Vagina (tissue), 2 donors: Measurements from ENCODE around the gene RYR3. TPM values are rescaled to one million over a fixed set of nuclear protein-coding genes. Genes with fewer than 3 reads are reported as not detected.

Experiments used
- DNase-seq, 2 donors: peaks; one replicate each; pipeline ENCODE4 v3.0.0-alpha.2; 2017; ENCODE audit errors: extremely low spot score in 2 of 2
- H3K27ac ChIP-seq: fragments of 200-600 bp; sonication (generic); one replicate; pipeline ENCODE4 v1.5.1; 2019
- H3K27me3 ChIP-seq: fragments of 200-600 bp; sonication (generic); one replicate; pipeline ENCODE4 v1.5.1; 2019
- H3K36me3 ChIP-seq, 2 donors: fragments of 200-600 bp; sonication (generic); one replicate each; pipeline ENCODE4 v1.5.1; 2017 to 2019
- H3K4me1 ChIP-seq: fragments of 200-600 bp; sonication (generic); one replicate; pipeline ENCODE4 v1.5.1; 2019
- H3K4me3 ChIP-seq, 2 donors: fragments of 200-600 bp; sonication (generic); 1 replicate in 1 of 2; 2 replicates in 1 of 2; pipeline ENCODE4 v1.5.1; 2016 to 2019
- H3K9me3 ChIP-seq: fragments of 200-600 bp; sonication (generic); one replicate; pipeline ENCODE4 v1.5.1; 2019
- CTCF ChIP-seq, 3 experiments: fragments of 450-650 bp in 2 of 3; fragments of 200-600 bp in 1 of 3; sonication (generic) in 1 of 3; IDR thresholded peaks; one replicate each; pipeline ENCODE4 v1.5.1; 2017 to 2019; ENCODE audit warnings: antibody characterized with exemption in 3 of 3, mild to moderate bottlenecking in 2 of 3, moderate library complexity in 2 of 3
- POLR2A ChIP-seq, 2 donors: fragments of 450-650 bp; IDR thresholded peaks; one replicate each; pipeline ENCODE4 v1.6.1; 2017; ENCODE audit warnings: antibody characterized with exemption in 2 of 2, mild to moderate bottlenecking in 2 of 2, moderate library complexity in 2 of 2
- POLR2AphosphoS5 ChIP-seq, 2 donors: sonication (generic); formaldehyde crosslinking; IDR thresholded peaks; one replicate each; pipeline ENCODE4 v1.9.0; 2017; ENCODE audit warnings: antibody characterized with exemption in 2 of 2, mild to moderate bottlenecking in 2 of 2, low read depth in 1 of 2; ENCODE audit not compliant: insufficient read depth in 1 of 2
- intact Hi-C: fragments of 100-400 bp; cut with DNase I; formaldehyde crosslinking; loops from one replicate; pipeline ENCODE4 v1.15.1; 2023
- total RNA-seq: library from RNA; depleted of rRNA; stranded (reverse); fragments of >200 nt; gene quantifications from one replicate; pipeline ENCODE4 v1.2.3, GENCODE V29; 2016

RYR3 gene
- total RNA-seq, 1 donor from 2014 or later = 16.5 TPM

- Histone ChIP-seq H3K27me3 (no peaks in the 10 kb centered on the region), H3K36me3 (no peaks in the 10 kb centered on the region), H3K4me1 (no peaks in the 10 kb centered on the region), H3K27ac (no peak overlapping the region), H3K4me3 (no peak overlapping the region), H3K9me3 (no peaks in the 10 kb centered on the region)
- intact Hi-C loops = no loop called here
- no peak for TF ChIP-seq CTCF (IDR thresholded peaks at IDR 0.05)
- no peak for DNase-seq
Observed at GRCh38 chr15:33395846-33396245, 85.1 kb downstream of the RYR3 start.

GRCh38 chr15:33396475-33396874 lies 85.7 kb downstream of the RYR3 start:
- Histone ChIP-seq H3K4me3 (no peak overlapping the region), H3K36me3 (no peaks in the 10 kb centered on the region), H3K9me3 (no peaks in the 10 kb centered on the region), H3K27ac (no peak overlapping the region), H3K4me1 (no peaks in the 10 kb centered on the region), H3K27me3 (no peaks in the 10 kb centered on the region)
- intact Hi-C loops = no loop called here
- DNase-seq = no peak
- TF ChIP-seq CTCF (IDR thresholded peaks at IDR 0.05) = no peak
- no peak for TF ChIP-seq POLR2A (IDR thresholded peaks at IDR 0.05)
- TF ChIP-seq POLR2AphosphoS5 (IDR thresholded peaks at IDR 0.05; ENCODE audit: insufficient read depth in 1 of 2, low read depth in 1 of 2) = no peak

GRCh38 chr15:33398555-33398954 lies 87.8 kb downstream of the RYR3 start:
- Histone ChIP-seq H3K4me1 (no peaks in the 10 kb centered on the region), H3K4me3 (no peak overlapping the region), H3K27ac (no peak overlapping the region), H3K27me3 (no peaks in the 10 kb centered on the region), H3K9me3 (no peaks in the 10 kb centered on the region), H3K36me3 (no peaks in the 10 kb centered on the region)
- TF ChIP-seq CTCF (IDR thresholded peaks at IDR 0.05) = no peak
- no peak for TF ChIP-seq POLR2AphosphoS5 (IDR thresholded peaks at IDR 0.05; ENCODE audit: insufficient read depth in 1 of 2, low read depth in 1 of 2)
- TF ChIP-seq POLR2A (IDR thresholded peaks at IDR 0.05) = no peak
- DNase-seq = no peak
- intact Hi-C loops = loop anchor here (2.0 kb wide), 1 partner anchor 70 kb away; no protein-coding TSS in a partner anchor

- Histone ChIP-seq H3K36me3 (no peaks in the 10 kb centered on the region), H3K4me1 (no peaks in the 10 kb centered on the region), H3K4me3 (no peak overlapping the region), H3K9me3 (no peaks in the 10 kb centered on the region), H3K27me3 (no peaks in the 10 kb centered on the region), H3K27ac (no peak overlapping the region)
- intact Hi-C loops = no loop called here
- no peak for DNase-seq
- no peak for TF ChIP-seq POLR2A (IDR thresholded peaks at IDR 0.05)
- TF ChIP-seq CTCF (IDR thresholded peaks at IDR 0.05) = no peak
- TF ChIP-seq POLR2AphosphoS5 (IDR thresholded peaks at IDR 0.05; ENCODE audit: insufficient read depth in 1 of 2, low read depth in 1 of 2) = no peak
Observed at GRCh38 chr15:33400941-33401340, 90.2 kb downstream of the RYR3 start.

- TF ChIP-seq POLR2AphosphoS5 (IDR thresholded peaks at IDR 0.05; ENCODE audit: insufficient read depth in 1 of 2, low read depth in 1 of 2) (no peak), POLR2A (IDR thresholded peaks at IDR 0.05) (no peak), CTCF (IDR thresholded peaks at IDR 0.05) (no peak)
- H3K27ac ChIP-seq = no peak overlapping the region
- no peaks in the 10 kb centered on the region for H3K9me3 ChIP-seq
- intact Hi-C loops = no loop called here
- H3K4me3 ChIP-seq = no peak overlapping the region
- H3K4me1 ChIP-seq = no peaks in the 10 kb centered on the region
- no peak for DNase-seq
- no peaks in the 10 kb centered on the region for H3K27me3 ChIP-seq
- H3K36me3 ChIP-seq = no peaks in the 10 kb centered on the region
Observed at GRCh38 chr15:33402600-33402999, 91.8 kb downstream of the RYR3 start.
